Measurements from ENCODE around the gene KNG1. TPM values are rescaled to one million over a fixed set of nuclear protein-coding genes. Genes with fewer than 3 reads are reported as not detected.
A peak's percentile ranks its signal among the peaks of the same experiment; 100 is the strongest.

Gene KNG1
- polyA plus RNA-seq, 2 of the 4 experiments (the other 2 are of a cell fraction) = 0.05 TPM; not detected in 1

- peaks cover 5% of the 10 kb centered on the region; the same call in 1 of the 3 replicates for H3K4me1 ChIP-seq
- ATAC-seq (no peak), FAIRE-seq (no peak), DNase-seq (ENCODE audit: low read depth in 1 of 2, low spot score in 1 of 2) (no peak)
- H3K4me2 ChIP-seq = no peak overlapping the region
- no peak overlapping the region for H3K27ac ChIP-seq
- WGBS (ENCODE audit: missing lambda C conversion rate) = 89% methylated on average over 5 of the region's 5 CpGs
- no peaks in the 10 kb centered on the region for H3K9me3 ChIP-seq
- TF ChIP-seq CEBPB (IDR thresholded peaks at IDR 0.05) (no peak), RAD21 (conservative IDR thresholded peaks at IDR 0.05 in 1 of 2, IDR thresholded peaks at IDR 0.05 in 1 of 2) (no peak), JUN (IDR thresholded peaks at IDR 0.05) (no peak), SMC3 (IDR thresholded peaks at IDR 0.05) (no peak), USF2 (IDR thresholded peaks at IDR 0.05) (no peak), HOXA7 (CRISPR knock-in tag; IDR thresholded peaks at IDR 0.05) (no peak), ESRRA (IDR thresholded peaks at IDR 0.05; ENCODE audit: borderline replicate concordance, low read length) (no peak), ZC3H11A (IDR thresholded peaks at IDR 0.05) (no peak), JUNB (IDR thresholded peaks at IDR 0.05) (no peak), HEYL (CRISPR knock-in tag; IDR thresholded peaks at IDR 0.05) (no peak), ZNF302 (CRISPR knock-in tag; IDR thresholded peaks at IDR 0.05) (no peak), POLR2A (IDR thresholded peaks at IDR 0.05; ENCODE audit: low read length) (no peak), HOXB5 (CRISPR knock-in tag; IDR thresholded peaks at IDR 0.05) (no peak), MYC (IDR thresholded peaks at IDR 0.05; ENCODE audit: borderline replicate concordance, low read length) (no peak), ZFP36 (IDR thresholded peaks at IDR 0.05; ENCODE audit: borderline replicate concordance, partially characterized antibody) (no peak), MAZ (IDR thresholded peaks at IDR 0.05; ENCODE audit: borderline replicate concordance, low read depth, low read length) (no peak), PBX3 (IDR thresholded peaks at IDR 0.05) (no peak), EP300 (IDR thresholded peaks at IDR 0.05) (no peak)
- POLR2A ChIA-PET = no interaction called here
- no peak overlapping the region for H3K4me3 ChIP-seq
- CTCF ChIA-PET = interaction anchor here (0.8 kb wide), 1 partner anchor 42 kb away, joined by 3 read pairs; no protein-coding TSS in a partner anchor
Observed at GRCh38 chr3:186779204-186779603, 62.0 kb downstream of the KNG1 start.

GRCh38 chr3:186782542-186783057, 65.4 kb downstream of the KNG1 start:
- no peak for TF ChIP-seq CTCF (IDR thresholded peaks at IDR 0.05)
- no peak for TF ChIP-seq CEBPB (IDR thresholded peaks at IDR 0.05)
- TF ChIP-seq FOXS1 (CRISPR knock-in tag; IDR thresholded peaks at IDR 0.05) = no peak
- no peak for TF ChIP-seq KDM1A (IDR thresholded peaks at IDR 0.05; ENCODE audit: low read depth)
- no peak for TF ChIP-seq EP300 (IDR thresholded peaks at IDR 0.05)
- TF ChIP-seq NFE2L2 (conservative IDR thresholded peaks at IDR 0.05; ENCODE audit: low read length) = no peak
- no peak for TF ChIP-seq NR3C1 (IDR thresholded peaks at IDR 0.05)
- no peak for TF ChIP-seq CBX8 (IDR thresholded peaks at IDR 0.05)
- no peak for TF ChIP-seq RARB (CRISPR knock-in tag; IDR thresholded peaks at IDR 0.05)
- TF ChIP-seq RCOR1 (IDR thresholded peaks at IDR 0.05; ENCODE audit: low read depth, low read length) = no peak
- TF ChIP-seq BCL3 (IDR thresholded peaks at IDR 0.05) = no peak
- no peak for TF ChIP-seq POLR2A (IDR thresholded peaks at IDR 0.05; ENCODE audit: low read length)
- no peak for TF ChIP-seq HEYL (CRISPR knock-in tag; IDR thresholded peaks at IDR 0.05)
- no peak for TF ChIP-seq ZC3H11A (IDR thresholded peaks at IDR 0.05)
- TF ChIP-seq TP53 (CRISPR knock-in tag; IDR thresholded peaks at IDR 0.05) = no peak
- no peak for TF ChIP-seq SMC3 (IDR thresholded peaks at IDR 0.05)
- TF ChIP-seq BHLHE40 (IDR thresholded peaks at IDR 0.05; ENCODE audit: low read depth, low read length) = no peak
- TF ChIP-seq MYC (IDR thresholded peaks at IDR 0.05; ENCODE audit: borderline replicate concordance, low read length) = no peak
- Histone ChIP-seq H3K4me3 (peak overlapping the region; percentile 94), H3K4me2 (peak overlapping the region; percentile 99), H3K9me3 (no peaks in the 10 kb centered on the region), H3K4me1 (peaks cover 21% of the 10 kb centered on the region), H3K27ac (peak overlapping the region; percentile 96 to 100)
- FAIRE-seq (no peak), DNase-seq (ENCODE audit: low read depth in 1 of 2, low spot score in 1 of 2) (no peak), ATAC-seq (peak in 1 of 2 experiments; percentile 36; a peak in 3 of 6 replicates)
- WGBS (ENCODE audit: missing lambda C conversion rate) = 4% methylated on average over 20 of the region's 21 CpGs
- CTCF ChIA-PET = interaction anchor here (1.6 to 2.1 kb wide), 3 partner anchors 166 to 839 kb away, joined by 3 to 6 read pairs (median 5); no protein-coding TSS in a partner anchor
- POLR2A ChIA-PET = interaction anchor here (0.8 to 2.5 kb wide), 15 partner anchors 10 to 212 kb away, joined by 3 to 24 read pairs (median 4); partner anchors contain the start of gene DNAJB11

Data from A549 (cell line).